Stimulated activated CD4-positive, alpha-beta T cell treated with anti-CD3 and anti-CD28 coated beads, Interleukin-12 subunit alpha, Interleukin-12 subunit beta, amount 100 ng/mL, for 4 hours (primary cell): ENCODE results near the gene VWF.
"Not testable (repeated sequence)": the region's sequence is repeated elsewhere in the genome, so short reads cannot be mapped to it uniquely, and the experiment has no call there.

Experiments used
- DNase-seq: peaks from one replicate; pipeline ENCODE4 v3.0.0-alpha.2; 2020

VWF gene

GRCh38 chr12:6143303-6143675 lies 18.8 kb upstream of the VWF start:
- DNase-seq: no peak

- DNase-seq: not testable (repeated sequence)
These were observed 18.2 kb upstream of the VWF start for GRCh38 chr12:6142368-6143302.

DNA sequence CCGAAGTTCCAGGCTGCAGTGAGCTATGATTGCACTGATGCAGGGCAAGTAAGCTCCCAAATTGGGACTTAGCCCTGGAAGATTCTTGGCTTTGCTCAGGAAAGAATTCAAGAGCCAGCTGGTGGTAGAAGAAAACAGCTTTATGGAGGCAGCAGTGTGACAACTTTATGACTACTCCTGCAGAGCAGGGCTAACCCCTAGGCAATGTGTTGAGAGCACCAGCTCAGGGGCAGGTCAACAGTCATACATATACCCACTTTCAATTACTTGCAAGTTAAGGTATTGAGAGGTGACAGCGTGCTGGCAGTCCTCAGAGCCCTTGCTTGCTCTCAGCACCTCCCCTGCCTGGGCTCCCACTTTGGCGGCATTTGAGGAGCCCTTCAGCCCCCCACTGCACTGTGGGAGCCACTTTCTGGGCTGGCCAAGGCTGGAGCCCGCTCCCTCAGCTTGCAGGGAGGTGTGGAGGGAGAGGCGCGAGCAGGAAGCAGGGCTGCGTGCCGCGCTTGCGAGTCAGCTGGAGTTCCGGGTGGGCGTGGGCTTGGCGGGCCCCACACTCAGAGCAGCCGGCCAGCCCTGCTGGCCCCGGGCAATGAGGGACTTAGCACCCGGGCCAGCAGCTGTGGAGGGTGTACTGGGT lies 17.4 kb upstream of the VWF start:
- DNase-seq: not testable (repeated sequence)

DNA sequence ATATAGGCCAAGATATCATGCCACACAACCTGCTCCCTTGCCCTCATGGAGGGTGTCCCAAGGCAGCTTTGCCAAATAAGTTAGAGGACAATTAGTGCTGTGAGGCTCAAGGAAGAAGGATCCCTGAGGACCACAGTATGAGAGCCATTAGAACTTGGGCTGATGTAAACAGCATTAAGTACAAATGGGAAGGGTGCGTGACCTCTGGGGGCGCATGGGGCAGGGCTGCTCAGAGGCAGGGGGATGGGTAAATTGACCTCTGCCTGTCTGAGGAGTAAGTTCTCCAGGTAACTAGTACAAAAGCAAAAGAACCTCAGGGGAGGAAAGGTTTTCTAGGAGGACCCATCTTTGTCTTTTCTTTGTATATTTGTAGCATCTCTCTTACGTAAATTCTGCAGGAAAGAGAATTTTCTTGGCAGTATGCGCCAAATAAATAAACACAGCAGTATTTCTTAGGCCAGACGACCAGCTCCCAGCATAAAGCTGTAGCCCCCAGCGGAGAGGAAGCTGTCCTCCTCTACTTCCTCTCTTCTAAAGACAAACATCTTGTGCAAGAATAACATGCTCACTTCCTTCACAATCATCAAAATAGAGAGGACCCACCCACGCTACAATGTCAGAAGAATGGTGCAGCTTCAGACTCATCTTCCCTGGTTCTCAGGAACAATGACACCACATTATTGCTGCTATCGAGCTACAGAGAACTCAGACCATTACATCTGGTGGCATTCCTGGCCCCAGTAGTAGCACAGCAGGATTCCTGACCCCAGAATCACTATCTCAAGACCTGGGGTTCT lies 16.4 kb upstream of the VWF start:
- DNase-seq: peak; percentile 11

DNA sequence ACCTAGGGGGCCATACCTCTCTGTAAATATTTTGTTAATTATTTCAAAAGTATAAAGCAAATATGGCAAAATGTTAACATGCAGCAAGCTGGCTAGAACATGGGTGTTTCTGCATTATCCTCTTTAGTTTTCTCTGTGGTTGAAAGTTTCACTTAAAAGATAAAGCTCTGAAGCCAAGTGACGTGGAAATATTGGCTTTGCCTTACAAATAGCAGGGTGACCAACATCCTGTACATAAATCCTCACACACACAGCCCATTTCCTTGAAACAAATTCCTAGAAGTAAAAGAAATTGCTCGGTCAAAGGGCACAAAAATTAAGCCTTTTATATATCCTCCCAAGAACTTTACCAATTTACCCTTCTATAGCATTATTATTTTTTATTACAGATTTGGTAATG lies 10.6 kb upstream of the VWF start:
- DNase-seq: no peak

- no peak for DNase-seq
These were observed 9.2 kb upstream of the VWF start for GRCh38 chr12:6133642-6134041.

GRCh38 chr12:6132496-6132895 lies 8.0 kb upstream of the VWF start:
- DNase-seq: no peak

DNA sequence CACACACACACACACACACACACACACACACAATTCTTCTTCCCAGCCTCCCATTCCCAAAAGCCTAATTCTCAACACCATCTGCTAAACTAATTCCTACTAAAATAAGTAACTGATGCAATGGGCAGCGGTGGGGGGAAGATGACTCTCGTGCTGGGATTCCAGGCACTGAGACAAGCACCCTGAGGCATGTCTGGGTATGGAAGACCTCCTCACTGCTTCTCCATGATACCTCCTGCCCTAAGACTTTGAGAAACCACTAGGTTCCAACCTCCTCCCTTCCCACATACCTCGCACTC lies 789 bp upstream of the VWF start:
- DNase-seq: no peak

GRCh38 chr12:6123258-6123657 lies 1.2 kb downstream of the VWF start:
- no peak for DNase-seq

- no peak for DNase-seq
These were observed 2.3 kb downstream of the VWF start for GRCh38 chr12:6122201-6122600.

GRCh38 chr12:6120796-6121473 lies 3.5 kb downstream of the VWF start:
- no peak for DNase-seq

- no peak for DNase-seq
These were observed 5.4 kb downstream of the VWF start for GRCh38 chr12:6118891-6119568.

DNA sequence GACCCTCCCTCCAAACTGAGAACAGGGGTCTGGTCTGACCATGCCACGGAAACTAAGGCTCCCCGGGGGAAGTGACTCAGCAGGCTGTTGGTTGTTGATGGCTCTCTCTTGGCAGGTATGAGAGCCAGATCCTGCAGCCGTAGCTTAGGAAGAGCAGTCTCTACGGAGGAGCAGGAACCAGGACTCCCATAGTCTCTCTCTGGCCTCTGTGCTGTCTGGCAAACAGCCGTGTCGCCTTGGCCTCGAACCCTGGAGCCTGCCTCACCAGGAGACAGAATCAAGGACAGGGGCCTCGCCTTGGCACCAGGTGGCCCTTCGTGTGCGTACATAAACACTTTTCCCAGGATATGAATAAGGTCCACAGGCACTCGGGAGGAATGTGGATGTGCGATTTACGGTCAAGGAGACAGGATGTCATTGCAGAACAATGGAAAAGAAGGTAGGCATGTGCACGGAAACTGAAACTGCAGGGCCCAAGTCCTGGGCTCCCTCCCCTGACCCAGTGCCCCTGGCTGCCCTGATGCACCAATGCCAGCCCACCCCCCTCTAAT lies 7.9 kb downstream of the VWF start:
- DNase-seq: no peak

GRCh38 chr12:6115389-6115788 lies 9.1 kb downstream of the VWF start:
- no peak for DNase-seq

DNA sequence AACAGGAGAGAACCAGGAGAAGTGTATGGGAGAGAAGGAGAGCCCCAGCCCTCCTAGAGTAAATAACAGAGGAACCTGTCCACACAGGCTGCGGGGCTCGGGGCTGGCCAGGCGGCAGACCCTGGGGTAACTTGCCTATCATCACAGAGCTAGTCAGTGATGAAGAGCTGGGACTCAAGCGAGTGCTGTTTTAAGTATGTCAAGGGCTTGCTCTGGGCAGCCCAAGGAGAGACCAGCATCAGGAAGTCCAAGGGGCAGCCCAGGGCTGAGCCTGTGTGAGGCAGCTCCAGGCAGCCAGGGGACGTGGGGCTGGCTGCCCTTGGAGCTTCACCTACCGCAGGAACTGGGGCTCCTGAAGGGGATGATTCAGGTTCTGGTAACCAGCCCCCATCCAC lies 10.0 kb downstream of the VWF start:
- no peak for DNase-seq

GRCh38 chr12:6113691-6114475 lies 10.6 kb downstream of the VWF start:
- no peak for DNase-seq

DNA sequence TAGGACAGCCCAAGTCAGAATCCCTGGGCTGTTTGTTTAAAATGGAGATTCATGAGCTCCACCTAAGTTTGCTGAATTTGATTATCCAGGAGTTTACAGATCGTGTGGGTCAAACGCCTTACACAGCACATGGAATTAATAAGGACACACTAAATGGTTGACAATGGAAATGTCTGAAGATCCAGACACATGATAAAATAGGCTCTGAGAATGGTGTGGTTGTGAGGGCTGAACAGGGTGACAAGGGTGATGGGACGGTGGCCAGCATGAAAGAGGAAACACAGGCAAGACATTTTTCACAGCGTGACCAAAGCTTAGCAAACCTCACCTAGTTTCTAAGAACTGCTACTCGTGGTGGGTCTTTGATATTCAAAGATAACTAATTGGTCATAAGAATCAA lies 12.5 kb downstream of the VWF start:
- no peak for DNase-seq

- no peak for DNase-seq
These were observed 14.5 kb downstream of the VWF start for GRCh38 chr12:6110006-6110405.

- no peak for DNase-seq
These were observed 18.3 kb downstream of the VWF start for GRCh38 chr12:6106218-6106617.

DNA sequence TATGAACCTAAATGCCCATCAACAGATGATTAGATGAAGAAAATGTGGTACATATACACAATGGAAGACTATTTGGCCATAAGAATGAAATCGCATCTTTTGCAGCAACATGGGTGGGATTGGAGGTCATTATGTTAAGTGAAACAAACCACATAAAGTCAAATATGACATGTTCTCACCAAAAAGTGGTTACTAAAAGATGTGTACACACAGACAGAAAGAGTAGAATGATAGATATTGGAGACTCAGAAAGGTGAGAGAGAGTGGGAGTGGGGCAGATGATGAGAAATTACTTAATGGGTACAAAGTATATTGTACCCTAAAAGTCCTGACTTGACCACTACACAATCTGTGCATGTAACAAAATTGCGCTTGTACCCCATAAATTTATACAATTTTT lies 19.6 kb downstream of the VWF start:
- DNase-seq: no peak

GRCh38 chr12:6104027-6104426 lies 20.4 kb downstream of the VWF start:
- DNase-seq: no peak

- not testable (repeated sequence) for DNase-seq
These were observed 22.4 kb downstream of the VWF start for GRCh38 chr12:6102021-6102420.
